HepG2 (cell line): ENCODE data around the gene NPHP3. TPM values are rescaled to one million over a fixed set of nuclear protein-coding genes. Genes with fewer than 3 reads are reported as not detected.

Experiments
- ATAC-seq: fragments of 200-7000 bp; cut with Tn5 transposase; 3 replicates; pipeline ENCODE4 v1.9.1; 2020; ENCODE audit warnings: mild to moderate bottlenecking, moderate library complexity
- BruUV-seq: library from RNA; stranded (reverse); fragments of 400-500 nt; replicated peaks from 2 replicates; lab custom pipeline; 2021; lab: Mats Ljungman, UMichigan
- CTCF ChIA-PET: fragments of 300-600 bp; formaldehyde crosslinking; extraction: SDS; loops from one replicate; lab custom pipeline; 2021; ENCODE audit warnings: low total read pairs, inconsistent platforms, low intra/inter-chr PET ratio; lab: Yijun Ruan, JAX
- POLR2A ChIA-PET: fragments of 350-600 bp; sonication (Branson Sonifier 250); formaldehyde crosslinking; loops from one replicate; lab custom pipeline; 2020; ENCODE audit warnings: antibody characterized with exemption, inconsistent platforms; lab: Yijun Ruan, JAX
- DNase-seq: peaks from one replicate; pipeline ENCODE4 v3.0.0-alpha.2; 2015; ENCODE audit warnings: low spot score
- FAIRE-seq: peaks from 3 replicates; lab custom pipeline; 2011; peaks lifted over from hg19 to GRCh38; lab: Jason Lieb, UNC
- H2AFZ ChIP-seq: one replicate; pipeline ENCODE4 v1.6.1; 2011; ENCODE audit warnings: low read length, inconsistent platforms
- H3K27ac ChIP-seq: fragments of 300-600 bp; 3 replicates; pipeline ENCODE4 v1.8.0; 2011; ENCODE audit warnings: mixed run types, mild to moderate bottlenecking, mixed read lengths, low read length, inconsistent platforms; ENCODE audit not compliant: insufficient read depth; ENCODE audit errors: extremely low read length
- H3K27me3 ChIP-seq, 2 experiments: fragments of 200-600 bp in 1 of 2; 2 replicates in 1 of 2; 3 replicates in 1 of 2; pipeline versions ENCODE4 v1.6.0 to v1.8.0; 2011; ENCODE audit warnings: low read length in 2 of 2, mild to moderate bottlenecking in 2 of 2, moderate library complexity in 2 of 2, inconsistent platforms in 1 of 2; ENCODE audit not compliant: insufficient read depth in 2 of 2, control insufficient read depth in 1 of 2
- H3K36me3 ChIP-seq, 2 experiments: fragments of 200-600 bp in 1 of 2; replicated peaks in 1 of 2; 2 replicates in 1 of 2; 3 replicates in 1 of 2; pipeline versions ENCODE4 v1.5.1 to v1.8.0; 2011; ENCODE audit warnings: low read length in 2 of 2, inconsistent platforms in 1 of 2; ENCODE audit not compliant: insufficient read depth in 2 of 2, control insufficient read depth in 1 of 2
- H3K4me1 ChIP-seq: 2 replicates; pipeline ENCODE4 v1.5.1; 2012; ENCODE audit warnings: low read length, inconsistent platforms; ENCODE audit not compliant: insufficient read depth
- H3K4me2 ChIP-seq: 2 replicates; pipeline ENCODE4 v1.6.0; 2011; ENCODE audit warnings: low read depth, low read length, inconsistent platforms
- H3K4me3 ChIP-seq, 3 experiments: fragments of 200-600 bp in 1 of 3; sonication (generic), shearing (Covaris generic) in 1 of 3; replicated peaks in 1 of 3; 2 replicates each; pipeline ENCODE4 v1.5.1; 2011 to 2016; ENCODE audit warnings: low read length in 3 of 3, inconsistent platforms in 2 of 3, low read depth in 2 of 3, mild to moderate bottlenecking in 2 of 3, control low read depth in 1 of 3, mixed read lengths in 1 of 3; ENCODE audit not compliant: insufficient read depth in 1 of 3
- H3K79me2 ChIP-seq: one replicate; pipeline ENCODE4 v1.6.1; 2011; ENCODE audit warnings: low read length, inconsistent platforms; ENCODE audit not compliant: insufficient read depth
- H3K9ac ChIP-seq: 2 replicates; pipeline ENCODE4 v1.6.0; 2011; ENCODE audit warnings: mild to moderate bottlenecking, low read depth, low read length, inconsistent platforms; ENCODE audit not compliant: insufficient read depth
- H3K9me3 ChIP-seq: 2 replicates; pipeline ENCODE4 v1.5.1; 2012; ENCODE audit warnings: mild to moderate bottlenecking, low read length
- H4K20me1 ChIP-seq: 2 replicates; pipeline ENCODE4 v1.6.0; 2011; ENCODE audit warnings: inconsistent platforms, mild to moderate bottlenecking, low read length, moderate library complexity; ENCODE audit not compliant: insufficient read depth
- DRAP1 ChIP-seq: IDR thresholded peaks from 2 replicates; pipeline ENCODE4 v1.6.1; 2016; ENCODE audit warnings: missing genetic modification reagents, missing compliant biosample characterization
- UBTF ChIP-seq: sonication (generic); formaldehyde crosslinking; IDR thresholded peaks from 2 replicates; pipeline ENCODE4 v1.4.0; 2020; ENCODE audit warnings: mild to moderate bottlenecking, missing genetic modification reagents
- ZNF333 ChIP-seq: sonication (generic); formaldehyde crosslinking; IDR thresholded peaks from 2 replicates; pipeline ENCODE4 v1.4.0; 2020; ENCODE audit warnings: mild to moderate bottlenecking, missing genetic modification reagents, borderline replicate concordance
- ZNF44 ChIP-seq: sonication (generic); formaldehyde crosslinking; IDR thresholded peaks from 2 replicates; pipeline ENCODE4 v1.5.1; 2020; ENCODE audit warnings: mild to moderate bottlenecking, missing genetic modification reagents
- ZNF460 ChIP-seq: sonication (generic); formaldehyde crosslinking; IDR thresholded peaks from 2 replicates; pipeline ENCODE4 v1.5.1; 2020; ENCODE audit warnings: missing genetic modification reagents, mild to moderate bottlenecking, borderline replicate concordance
- ZNF564 ChIP-seq: sonication (generic); formaldehyde crosslinking; IDR thresholded peaks from 2 replicates; pipeline ENCODE4 v1.8.1; 2023; ENCODE audit warnings: mild to moderate bottlenecking, missing genetic modification reagents
- ZNF768 ChIP-seq: sonication (generic); formaldehyde crosslinking; IDR thresholded peaks from 2 replicates; pipeline ENCODE4 v1.4.0; 2020; ENCODE audit warnings: missing genetic modification reagents
- in situ Hi-C: cut with HindIII; loops from 2 replicates; pipeline ENCODE4 v1.10.0; 2017; ENCODE audit warnings: low pct_unique_long_range_greater_than_20kb; ENCODE audit not compliant: extremely low pct_ligation_motif_present
- intact Hi-C: fragments of 100-400 bp; cut with micrococcal nuclease; formaldehyde crosslinking; loops from one replicate; pipeline ENCODE4 v1.10.0; 2022; ENCODE audit not compliant: unreplicated experiment
- polyA plus RNA-seq, 8 experiments: library from polyadenylated mRNA; depleted of rRNA in 3 of 8; stranded (reverse) in 7 of 8; unstranded in 1 of 8; fragments of >200 nt; fragmentation: Illumina TruSeq in 4 of 8; extraction: Trizol in 4 of 8; gene quantifications; 2 replicates each; pipeline versions ENCODE4 v1.2.1 to v1.2.3, GENCODE V29; 2011 to 2016; ENCODE audit warnings: low read depth in 4 of 8, missing spikeins in 1 of 8, mixed read lengths in 1 of 8; ENCODE audit not compliant: insufficient read depth in 1 of 8
- total RNA-seq, 5 experiments: library from RNA; depleted of rRNA; stranded (reverse); fragments of >200 nt; fragmentation: Illumina TruSeq; extraction: Trizol; gene quantifications; 2 replicates each; pipeline ENCODE4 v1.2.3, GENCODE V29; 2016; ENCODE audit warnings: low read depth in 1 of 5
- TF ChIP-seq, protein P1 (sequence below): sonication (generic); formaldehyde crosslinking; IDR thresholded peaks from 2 replicates; pipeline ENCODE4 v1.4.0; 2020; ENCODE audit warnings: mild to moderate bottlenecking, missing genetic modification reagents

Gene NPHP3
- total and polyA plus RNA-seq, 2 of the 13 experiments (the other 11 are each of a cell fraction or from before 2014, with no cell fraction given) = 11.0 to 20.2 TPM

- Histone ChIP-seq H2AFZ (no peak overlapping the region), H3K9ac (no peak overlapping the region), H3K4me1 (no peaks in the 10 kb centered on the region), H4K20me1 (no peaks in the 10 kb centered on the region; the same call in 1 of the 2 replicates), H3K79me2 (no peaks in the 10 kb centered on the region), H3K27ac (no peak overlapping the region), H3K4me2 (no peak overlapping the region), H3K4me3 (no peak overlapping the region), H3K36me3 (peaks cover 3 to 14% of the 10 kb centered on the region in 2 experiments; a peak in 2 of 5 replicates), H3K27me3 (no peaks in the 10 kb centered on the region), H3K9me3 (no peaks in the 10 kb centered on the region)
- ChIA-PET CTCF (no interaction called here), POLR2A (no interaction called here)
- intact Hi-C loops (no loop called here), in situ Hi-C loops (loop anchor here (5.0 kb wide), 1 partner anchor 101 kb away; no protein-coding TSS in a partner anchor)
- no peak for FAIRE-seq
- no TSS peak for BruUV-seq
- ATAC-seq = no peak
- DNase-seq = no peak
- TF ChIP-seq ZNF333 (CRISPR knock-in tag) = no peak
- TF ChIP-seq, protein P1, sequence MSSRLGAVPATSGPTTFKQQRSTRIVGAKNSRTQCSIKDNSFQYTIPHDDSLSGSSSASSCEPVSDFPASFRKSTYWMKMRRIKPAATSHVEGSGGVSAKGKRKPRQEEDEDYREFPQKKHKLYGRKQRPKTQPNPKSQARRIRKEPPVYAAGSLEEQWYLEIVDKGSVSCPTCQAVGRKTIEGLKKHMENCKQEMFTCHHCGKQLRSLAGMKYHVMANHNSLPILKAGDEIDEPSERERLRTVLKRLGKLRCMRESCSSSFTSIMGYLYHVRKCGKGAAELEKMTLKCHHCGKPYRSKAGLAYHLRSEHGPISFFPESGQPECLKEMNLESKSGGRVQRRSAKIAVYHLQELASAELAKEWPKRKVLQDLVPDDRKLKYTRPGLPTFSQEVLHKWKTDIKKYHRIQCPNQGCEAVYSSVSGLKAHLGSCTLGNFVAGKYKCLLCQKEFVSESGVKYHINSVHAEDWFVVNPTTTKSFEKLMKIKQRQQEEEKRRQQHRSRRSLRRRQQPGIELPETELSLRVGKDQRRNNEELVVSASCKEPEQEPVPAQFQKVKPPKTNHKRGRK (CRISPR knock-in tag) = no peak
- no peak for TF ChIP-seq ZNF44 (CRISPR knock-in tag)
- TF ChIP-seq ZNF460 (CRISPR knock-in tag) = no peak
- no peak for TF ChIP-seq ZNF768 (CRISPR knock-in tag)
- TF ChIP-seq DRAP1 (CRISPR knock-in tag) = no peak
- TF ChIP-seq UBTF (CRISPR knock-in tag) = no peak
- TF ChIP-seq ZNF564 (CRISPR knock-in tag) = no peak
Measured at GRCh38 chr3:132638706-132639105, 83.5 kb downstream of the NPHP3 start.
